A673 (cell line): ENCODE measurements around the gene TGFBR3L. TPM values are rescaled to one million over a fixed set of nuclear protein-coding genes. Genes with fewer than 3 reads are reported as not detected.

Source experiments
- BruUV-seq: library from RNA; stranded (reverse); fragments of 400-500 nt; replicated peaks from 2 replicates; lab custom pipeline; 2021; lab: Mats Ljungman, UMichigan
- CTCF ChIA-PET: fragments of 300-600 bp; sonication (Branson Sonifier 250); formaldehyde crosslinking; loops from one replicate; lab custom pipeline; 2022; ENCODE audit warnings: antibody characterized with exemption; lab: Charles Lee
- POLR2A ChIA-PET: fragments of 300-600 bp; sonication (Branson Sonifier 250); formaldehyde crosslinking; loops from one replicate; lab custom pipeline; 2022; ENCODE audit warnings: antibody characterized with exemption; ENCODE audit not compliant: low non-redundant PET; lab: Charles Lee
- DNase-seq: peaks from one replicate; pipeline ENCODE4 v3.0.0-alpha.2; 2015; ENCODE audit warnings: low spot score
- H3K27ac ChIP-seq: fragments of 200-600 bp; sonication (generic); 2 replicates; pipeline ENCODE4 v1.5.1; 2016; ENCODE audit warnings: mixed run types, low read depth, mild to moderate bottlenecking, mixed read lengths, antibody characterized with exemption, low read length; ENCODE audit not compliant: poor library complexity, severe bottlenecking
- H3K27me3 ChIP-seq: fragments of 200-600 bp; sonication (generic); replicated peaks from 2 replicates; pipeline ENCODE4 v1.6.1; 2017; ENCODE audit warnings: mixed run types, low read depth, mild to moderate bottlenecking, mixed read lengths, antibody characterized with exemption, low read length; ENCODE audit not compliant: insufficient read depth, poor library complexity
- H3K36me3 ChIP-seq: fragments of 200-600 bp; sonication (generic); 2 replicates; pipeline ENCODE4 v1.6.1; 2016; ENCODE audit warnings: mixed run types, mild to moderate bottlenecking, mixed read lengths, antibody characterized with exemption, low read length; ENCODE audit not compliant: insufficient read depth, poor library complexity, severe bottlenecking
- H3K4me1 ChIP-seq: fragments of 200-600 bp; sonication (generic); 2 replicates; pipeline ENCODE4 v1.6.1; 2017; ENCODE audit warnings: mixed run types, mild to moderate bottlenecking, mixed read lengths, antibody characterized with exemption, low read length; ENCODE audit not compliant: insufficient read depth, poor library complexity, severe bottlenecking
- H3K4me3 ChIP-seq: fragments of 200-600 bp; sonication (generic); 2 replicates; pipeline ENCODE4 v1.5.1; 2016; ENCODE audit warnings: low read depth, mixed run types, mild to moderate bottlenecking, mixed read lengths, low read length; ENCODE audit not compliant: poor library complexity, severe bottlenecking
- H3K9me3 ChIP-seq: fragments of 200-600 bp; sonication (generic); 2 replicates; pipeline ENCODE4 v1.6.1; 2016; ENCODE audit warnings: mixed run types, low read depth, mild to moderate bottlenecking, mixed read lengths, antibody characterized with exemption, low read length; ENCODE audit not compliant: poor library complexity, severe bottlenecking
- CTCF ChIP-seq: fragments of 300-800, 200-600 bp; sonication (generic); conservative IDR thresholded peaks from 2 replicates; pipeline ENCODE4 v1.5.1; 2017; ENCODE audit warnings: low read depth, mild to moderate bottlenecking, antibody characterized with exemption, low read length, moderate library complexity, mixed read lengths
- EZH2 ChIP-seq: fragments of 200-600 bp; sonication (generic); IDR thresholded peaks from 2 replicates; pipeline ENCODE4 v1.6.1; 2017; ENCODE audit warnings: borderline replicate concordance, low read depth, mild to moderate bottlenecking, mixed read lengths, antibody characterized with exemption, low read length; ENCODE audit not compliant: poor library complexity, severe bottlenecking
- intact Hi-C: fragments of 100-400 bp; cut with micrococcal nuclease; formaldehyde crosslinking; loops from one replicate; pipeline ENCODE4 v1.10.0; 2022; ENCODE audit not compliant: unreplicated experiment
- total RNA-seq: library from RNA; stranded (reverse); gene quantifications from 2 replicates; pipeline ENCODE4 v1.2.3, GENCODE V29; 2021

Gene TGFBR3L
- total RNA-seq, 1 experiment from 2014 or later: 1.6 TPM

DNA sequence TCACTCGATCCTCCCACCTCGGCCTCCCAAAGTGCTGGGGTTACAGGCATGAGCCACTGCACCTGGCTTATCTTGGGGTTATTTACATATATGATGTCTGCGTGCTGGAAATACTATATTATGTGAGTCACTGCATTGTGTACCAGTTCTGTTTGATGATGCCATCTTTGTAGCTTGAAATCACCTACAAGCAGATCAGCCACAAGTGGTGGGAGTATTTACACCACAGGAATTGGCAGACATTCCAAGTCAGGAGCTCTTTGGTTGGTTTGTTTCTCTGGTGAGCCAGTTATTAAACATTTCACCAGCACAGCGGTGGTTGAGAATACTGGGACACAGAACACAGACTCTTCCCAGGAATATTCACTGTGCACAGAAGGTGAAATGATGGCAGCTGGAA lies 33.3 kb downstream of the TGFBR3L start:
- no peaks in the 10 kb centered on the region for H3K36me3 ChIP-seq
- no peak for DNase-seq
- H3K9me3 ChIP-seq: no peaks in the 10 kb centered on the region
- no peak for TF ChIP-seq CTCF
- no peak for TF ChIP-seq EZH2
- intact Hi-C loops: no loop called here
- no TSS peak for BruUV-seq
- no peaks in the 10 kb centered on the region for H3K4me1 ChIP-seq
- H3K4me3 ChIP-seq: no peak overlapping the region
- no peaks in the 10 kb centered on the region for H3K27me3 ChIP-seq
- no peak overlapping the region for H3K27ac ChIP-seq
- POLR2A ChIA-PET: no interaction called here
- CTCF ChIA-PET: no interaction called here

DNA sequence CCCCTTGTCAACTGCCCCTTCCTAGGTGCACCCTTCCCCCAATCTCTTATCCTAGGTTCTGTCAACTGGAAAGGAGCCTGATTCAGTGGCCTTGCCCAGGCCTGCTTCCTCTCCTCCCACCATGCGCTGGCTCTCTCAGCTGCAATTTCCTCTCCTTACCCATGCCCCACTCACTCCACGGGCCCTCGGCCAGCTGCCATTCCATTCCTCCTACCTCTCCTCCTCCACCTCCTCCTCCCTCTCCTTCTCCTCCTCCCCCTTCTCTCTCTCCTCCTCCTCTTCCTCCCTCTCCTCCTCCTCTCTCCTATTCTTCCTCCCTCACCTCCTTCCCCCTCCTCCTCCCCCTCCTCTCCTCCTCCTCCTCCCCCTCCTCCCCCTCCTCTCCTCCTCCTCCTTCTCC lies 38.4 kb downstream of the TGFBR3L start:
- no peaks in the 10 kb centered on the region for H3K4me1 ChIP-seq
- H3K4me3 ChIP-seq: no peak overlapping the region
- TF ChIP-seq CTCF (no peak), EZH2 (no peak)
- POLR2A ChIA-PET: no interaction called here
- intact Hi-C loops: no loop called here
- H3K36me3 ChIP-seq: no peaks in the 10 kb centered on the region
- H3K27ac ChIP-seq: no peak overlapping the region
- DNase-seq: no peak
- CTCF ChIA-PET: interaction anchor here (0.7 to 1.1 kb wide), 2 partner anchors 9 to 513 kb away, joined by 4 to 5 read pairs; no protein-coding TSS in a partner anchor
- no peaks in the 10 kb centered on the region for H3K27me3 ChIP-seq
- H3K9me3 ChIP-seq: no peaks in the 10 kb centered on the region
- no TSS peak for BruUV-seq

DNA sequence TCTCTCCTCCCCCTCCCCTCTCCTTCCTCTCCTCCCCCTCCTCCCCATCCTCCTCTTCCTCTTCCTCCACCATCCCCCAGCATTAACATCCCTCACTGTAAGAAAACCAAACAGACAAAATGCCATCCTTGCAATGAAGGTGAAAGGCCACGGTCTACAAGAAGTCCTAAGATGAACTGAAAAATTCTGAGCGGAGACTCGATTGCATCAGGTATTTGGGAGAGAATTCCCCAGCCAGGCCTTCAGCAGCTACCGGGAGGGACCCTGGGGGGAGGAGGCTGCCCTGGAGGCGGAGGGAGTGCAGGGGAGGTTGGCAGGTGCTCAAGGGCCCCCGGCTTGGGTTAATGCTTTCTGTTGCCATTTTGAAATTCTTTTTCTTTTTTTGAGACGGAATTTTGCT lies 38.9 kb downstream of the TGFBR3L start:
- Histone ChIP-seq H3K4me1 (no peaks in the 10 kb centered on the region), H3K9me3 (no peaks in the 10 kb centered on the region), H3K27ac (no peak overlapping the region), H3K27me3 (no peaks in the 10 kb centered on the region), H3K36me3 (no peaks in the 10 kb centered on the region), H3K4me3 (no peak overlapping the region)
- BruUV-seq: no TSS peak
- DNase-seq: no peak
- ChIA-PET POLR2A (interaction anchor here (0.6 kb wide), 1 partner anchor 25 kb away, joined by 3 read pairs; no protein-coding TSS in a partner anchor), CTCF (no interaction called here)
- TF ChIP-seq CTCF (no peak), EZH2 (no peak)
- intact Hi-C loops: no loop called here
